Activated CD4-positive, CD25-positive, alpha-beta regulatory T cell treated with anti-CD3 and anti-CD28 coated beads, Interleukin-2, amount 50 U/mL, for 72 hours (primary cell): ENCODE results near the gene NOX4.
"Not testable (repeated sequence)": the region's sequence is repeated elsewhere in the genome, so short reads cannot be mapped to it uniquely, and the experiment has no call there.

Experiments
- DNase-seq: peaks from one replicate; pipeline ENCODE4 v3.0.0; 2021

The NOX4 gene

GRCh38 chr11:89378986-89379385, 112.2 kb downstream of the NOX4 start:
- not testable (repeated sequence) for DNase-seq

GRCh38 chr11:89369356-89369755, 121.8 kb downstream of the NOX4 start:
- DNase-seq, result not testable (repeated sequence)

- DNase-seq, result not testable (repeated sequence)
These were observed 126.3 kb downstream of the NOX4 start for GRCh38 chr11:89364856-89365255.

GRCh38 chr11:89361734-89362133, 129.4 kb downstream of the NOX4 start:
- no peak for DNase-seq

- not testable (repeated sequence) for DNase-seq
These were observed 132.0 kb downstream of the NOX4 start for GRCh38 chr11:89359208-89359607.

- DNase-seq, result no peak
These were observed 132.4 kb downstream of the NOX4 start for GRCh38 chr11:89358761-89359160.

- DNase-seq, result no peak
These were observed 135.5 kb downstream of the NOX4 start for GRCh38 chr11:89355646-89356045.

- not testable (repeated sequence) for DNase-seq
These were observed 136.7 kb downstream of the NOX4 start for GRCh38 chr11:89354513-89354912.

- no peak for DNase-seq
These were observed 144.1 kb downstream of the NOX4 start for GRCh38 chr11:89347071-89347470.

- no peak for DNase-seq
These were observed 144.6 kb downstream of the NOX4 start for GRCh38 chr11:89346601-89347000.

- not testable (repeated sequence) for DNase-seq
These were observed 148.1 kb downstream of the NOX4 start for GRCh38 chr11:89342880-89343572.

GRCh38 chr11:89340450-89340849, 150.7 kb downstream of the NOX4 start:
- DNase-seq, result not testable (repeated sequence)

- DNase-seq, result not testable (repeated sequence)
These were observed 153.1 kb downstream of the NOX4 start for GRCh38 chr11:89338073-89338472.

GRCh38 chr11:89337100-89337650, 154.0 kb downstream of the NOX4 start:
- not testable (repeated sequence) for DNase-seq

- not testable (repeated sequence) for DNase-seq
These were observed 157.5 kb downstream of the NOX4 start for GRCh38 chr11:89333704-89334103.

GRCh38 chr11:89331940-89332339, 159.2 kb downstream of the NOX4 start:
- not testable (repeated sequence) for DNase-seq

GRCh38 chr11:89327885-89328284, 163.3 kb downstream of the NOX4 start:
- DNase-seq, result no peak

- no peak for DNase-seq
These were observed 169.8 kb downstream of the NOX4 start for GRCh38 chr11:89321401-89321800.

GRCh38 chr11:89310607-89311006, 180.6 kb downstream of the NOX4 start:
- not testable (repeated sequence) for DNase-seq

GRCh38 chr11:89309321-89309985, 181.7 kb downstream of the NOX4 start:
- not testable (repeated sequence) for DNase-seq

- DNase-seq, result not testable (repeated sequence)
These were observed 182.9 kb downstream of the NOX4 start for GRCh38 chr11:89308272-89308671.

- not testable (repeated sequence) for DNase-seq
These were observed 188.1 kb downstream of the NOX4 start for GRCh38 chr11:89303029-89303428.

- DNase-seq, result not testable (repeated sequence)
These were observed 196.2 kb downstream of the NOX4 start for GRCh38 chr11:89295023-89295422.
